Measurements from ENCODE around the gene KANTR. TPM values are rescaled to one million over a fixed set of nuclear protein-coding genes. Genes with fewer than 3 reads are reported as not detected.

The KANTR gene
- total RNA-seq, 1 experiment from 2014 or later: 6.8 TPM

- H3K9me3 ChIP-seq (ENCODE audit: control insufficient read depth, insufficient read depth, low read depth, low read length): no peaks in the 10 kb centered on the region
- H3K4me1 ChIP-seq (ENCODE audit: control insufficient read depth, insufficient read depth, low read length): peaks cover 8% of the 10 kb centered on the region
- in situ Hi-C loops (cut with HindIII; ENCODE audit: low pct_unique_long_range_greater_than_20kb, low sequenced_read_pairs) (no loop called here), intact Hi-C loops (cut with micrococcal nuclease; ENCODE audit: unreplicated experiment) (no loop called here)
- H3K4me3 ChIP-seq (ENCODE audit: low read depth in 2 of 2, low read length in 2 of 2): no peak overlapping the region
- H3K27ac ChIP-seq (ENCODE audit: low read length): peak overlapping the region; percentile 69; the same call in 1 of the 2 replicates
- BruUV-seq (replicated peaks): no TSS peak
- DNase-seq (ENCODE audit: low read depth, low spot score) (no peak), ATAC-seq (no peak)
- POLR2A ChIA-PET: no interaction called here
- no peaks in the 10 kb centered on the region for H3K36me3 ChIP-seq (ENCODE audit: control insufficient read depth, insufficient read depth, low read length)
- CTCF ChIA-PET: no interaction called here
- no peaks in the 10 kb centered on the region for H3K27me3 ChIP-seq (ENCODE audit: control insufficient read depth, insufficient read depth, low read length)
- no peak for TF ChIP-seq POLR2AphosphoS5 (IDR thresholded peaks at IDR 0.05; ENCODE audit: low read depth, low read length)
- TF ChIP-seq TCF7L2 (IDR thresholded peaks at IDR 0.05; ENCODE audit: low read depth, low read length): no peak
- TF ChIP-seq, protein P1, sequence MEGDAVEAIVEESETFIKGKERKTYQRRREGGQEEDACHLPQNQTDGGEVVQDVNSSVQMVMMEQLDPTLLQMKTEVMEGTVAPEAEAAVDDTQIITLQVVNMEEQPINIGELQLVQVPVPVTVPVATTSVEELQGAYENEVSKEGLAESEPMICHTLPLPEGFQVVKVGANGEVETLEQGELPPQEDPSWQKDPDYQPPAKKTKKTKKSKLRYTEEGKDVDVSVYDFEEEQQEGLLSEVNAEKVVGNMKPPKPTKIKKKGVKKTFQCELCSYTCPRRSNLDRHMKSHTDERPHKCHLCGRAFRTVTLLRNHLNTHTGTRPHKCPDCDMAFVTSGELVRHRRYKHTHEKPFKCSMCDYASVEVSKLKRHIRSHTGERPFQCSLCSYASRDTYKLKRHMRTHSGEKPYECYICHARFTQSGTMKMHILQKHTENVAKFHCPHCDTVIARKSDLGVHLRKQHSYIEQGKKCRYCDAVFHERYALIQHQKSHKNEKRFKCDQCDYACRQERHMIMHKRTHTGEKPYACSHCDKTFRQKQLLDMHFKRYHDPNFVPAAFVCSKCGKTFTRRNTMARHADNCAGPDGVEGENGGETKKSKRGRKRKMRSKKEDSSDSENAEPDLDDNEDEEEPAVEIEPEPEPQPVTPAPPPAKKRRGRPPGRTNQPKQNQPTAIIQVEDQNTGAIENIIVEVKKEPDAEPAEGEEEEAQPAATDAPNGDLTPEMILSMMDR (IDR thresholded peaks at IDR 0.05): no peak
- TF ChIP-seq, protein P2, sequence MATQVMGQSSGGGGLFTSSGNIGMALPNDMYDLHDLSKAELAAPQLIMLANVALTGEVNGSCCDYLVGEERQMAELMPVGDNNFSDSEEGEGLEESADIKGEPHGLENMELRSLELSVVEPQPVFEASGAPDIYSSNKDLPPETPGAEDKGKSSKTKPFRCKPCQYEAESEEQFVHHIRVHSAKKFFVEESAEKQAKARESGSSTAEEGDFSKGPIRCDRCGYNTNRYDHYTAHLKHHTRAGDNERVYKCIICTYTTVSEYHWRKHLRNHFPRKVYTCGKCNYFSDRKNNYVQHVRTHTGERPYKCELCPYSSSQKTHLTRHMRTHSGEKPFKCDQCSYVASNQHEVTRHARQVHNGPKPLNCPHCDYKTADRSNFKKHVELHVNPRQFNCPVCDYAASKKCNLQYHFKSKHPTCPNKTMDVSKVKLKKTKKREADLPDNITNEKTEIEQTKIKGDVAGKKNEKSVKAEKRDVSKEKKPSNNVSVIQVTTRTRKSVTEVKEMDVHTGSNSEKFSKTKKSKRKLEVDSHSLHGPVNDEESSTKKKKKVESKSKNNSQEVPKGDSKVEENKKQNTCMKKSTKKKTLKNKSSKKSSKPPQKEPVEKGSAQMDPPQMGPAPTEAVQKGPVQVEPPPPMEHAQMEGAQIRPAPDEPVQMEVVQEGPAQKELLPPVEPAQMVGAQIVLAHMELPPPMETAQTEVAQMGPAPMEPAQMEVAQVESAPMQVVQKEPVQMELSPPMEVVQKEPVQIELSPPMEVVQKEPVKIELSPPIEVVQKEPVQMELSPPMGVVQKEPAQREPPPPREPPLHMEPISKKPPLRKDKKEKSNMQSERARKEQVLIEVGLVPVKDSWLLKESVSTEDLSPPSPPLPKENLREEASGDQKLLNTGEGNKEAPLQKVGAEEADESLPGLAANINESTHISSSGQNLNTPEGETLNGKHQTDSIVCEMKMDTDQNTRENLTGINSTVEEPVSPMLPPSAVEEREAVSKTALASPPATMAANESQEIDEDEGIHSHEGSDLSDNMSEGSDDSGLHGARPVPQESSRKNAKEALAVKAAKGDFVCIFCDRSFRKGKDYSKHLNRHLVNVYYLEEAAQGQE (IDR thresholded peaks at IDR 0.05; ENCODE audit: insufficient read depth in 1 of 2, low read depth in 2 of 2, low read length in 1 of 2): no peak
- no peak for TF ChIP-seq SIN3A (IDR thresholded peaks at IDR 0.05; ENCODE audit: borderline replicate concordance, insufficient read depth, low read depth, low read length)
These were observed 6.5 kb upstream of the KANTR start for GRCh38 chrX:53087388-53087831.

GRCh38 chrX:53088136-53088974 lies 5.6 kb upstream of the KANTR start:
- in situ Hi-C loops (cut with HindIII; ENCODE audit: low pct_unique_long_range_greater_than_20kb, low sequenced_read_pairs): no loop called here
- Histone ChIP-seq H3K9me3 (ENCODE audit: control insufficient read depth, insufficient read depth, low read depth, low read length) (no peaks in the 10 kb centered on the region), H3K27me3 (ENCODE audit: control insufficient read depth, insufficient read depth, low read length) (no peaks in the 10 kb centered on the region), H3K4me3 (ENCODE audit: low read depth in 2 of 2, low read length in 2 of 2) (peak overlapping the region; percentile 64 to 89), H3K4me1 (ENCODE audit: control insufficient read depth, insufficient read depth, low read length) (peaks cover 8% of the 10 kb centered on the region), H3K36me3 (ENCODE audit: control insufficient read depth, insufficient read depth, low read length) (no peaks in the 10 kb centered on the region), H3K27ac (ENCODE audit: low read length) (peak overlapping the region; percentile 69)
- intact Hi-C loops (cut with micrococcal nuclease; ENCODE audit: unreplicated experiment): no loop called here
- TF ChIP-seq POLR2AphosphoS5 (IDR thresholded peaks at IDR 0.05; ENCODE audit: low read depth, low read length): peak; percentile 65
- TF ChIP-seq, protein P2 (IDR thresholded peaks at IDR 0.05; ENCODE audit: insufficient read depth in 1 of 2, low read depth in 2 of 2, low read length in 1 of 2): no peak
- DNase-seq (ENCODE audit: low read depth, low spot score): no peak
- POLR2A ChIA-PET: no interaction called here
- no TSS peak for BruUV-seq (replicated peaks)
- ATAC-seq: peak; percentile 91
- CTCF ChIA-PET: no interaction called here
